IPS-11a (cell line): ENCODE data around the gene CLDN19.
"Not testable (repeated sequence)": the region's sequence is repeated elsewhere in the genome, so short reads cannot be mapped to it uniquely, and the experiment has no call there.

Experiments used
- H3K4me3 ChIP-seq: one replicate; pipeline ENCODE4 v1.5.1; 2013; ENCODE audit warnings: low read depth, low read length, control low read depth

The CLDN19 gene

DNA sequence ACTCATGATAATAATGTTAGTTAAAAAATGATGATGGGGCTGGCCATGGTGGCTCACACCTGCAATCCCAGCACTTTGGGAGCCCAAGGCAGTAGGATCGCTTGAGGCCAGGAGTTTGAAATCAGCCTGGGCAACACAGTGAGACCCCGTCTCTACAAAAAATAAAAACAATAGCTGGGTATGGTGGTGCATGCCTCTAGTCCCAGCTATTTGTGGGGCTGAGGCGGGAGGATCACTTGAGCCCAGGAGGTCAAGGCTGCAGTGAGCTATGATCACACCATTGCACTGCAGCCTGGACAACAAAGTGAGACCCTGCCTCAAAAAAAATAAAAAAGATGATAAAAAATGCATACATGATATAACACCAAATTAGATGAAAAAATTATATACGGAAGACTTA lies 21.5 kb upstream of the CLDN19 start:
- H3K4me3 ChIP-seq = no peak overlapping the region

DNA sequence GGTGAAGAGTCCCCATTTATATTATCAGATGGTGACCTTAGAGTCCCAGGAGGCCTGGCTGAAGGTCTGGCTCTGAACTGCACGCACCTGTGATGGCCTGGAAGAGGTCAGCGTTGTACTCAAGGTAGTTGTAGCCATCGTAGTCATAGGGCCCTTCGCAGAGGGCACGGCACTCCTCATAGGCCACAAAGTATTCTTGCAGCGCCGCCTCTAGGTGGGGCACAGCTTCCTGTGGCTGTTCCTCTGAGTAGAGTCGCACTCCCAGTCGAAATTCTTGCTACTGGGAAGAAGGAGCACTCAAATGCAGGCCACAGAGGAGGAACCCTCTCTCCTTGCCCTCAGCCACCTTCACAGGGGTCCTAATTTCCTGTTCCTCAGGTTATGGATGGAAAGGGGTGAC lies 19.1 kb upstream of the CLDN19 start:
- H3K4me3 ChIP-seq = no peak overlapping the region

DNA sequence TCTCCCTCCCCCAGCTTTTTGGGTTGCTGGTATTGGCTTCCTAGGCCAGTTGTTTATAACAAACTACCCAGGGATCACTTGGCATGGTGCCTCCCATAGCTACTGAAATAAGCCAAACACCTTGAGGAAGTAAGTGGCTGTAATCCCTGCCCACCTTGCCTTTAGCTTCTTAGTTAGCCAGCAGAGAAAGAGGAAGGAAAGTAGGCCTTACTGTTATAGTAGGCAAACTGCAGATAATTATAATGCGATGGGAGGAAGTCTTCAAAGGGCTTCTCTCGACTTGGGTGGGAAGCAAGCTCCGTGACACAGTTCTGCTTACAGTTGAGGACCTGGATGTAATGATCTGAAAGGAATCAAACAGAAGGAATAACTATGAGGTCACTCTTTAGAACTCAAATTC lies 18.6 kb upstream of the CLDN19 start:
- H3K4me3 ChIP-seq = no peak overlapping the region

DNA sequence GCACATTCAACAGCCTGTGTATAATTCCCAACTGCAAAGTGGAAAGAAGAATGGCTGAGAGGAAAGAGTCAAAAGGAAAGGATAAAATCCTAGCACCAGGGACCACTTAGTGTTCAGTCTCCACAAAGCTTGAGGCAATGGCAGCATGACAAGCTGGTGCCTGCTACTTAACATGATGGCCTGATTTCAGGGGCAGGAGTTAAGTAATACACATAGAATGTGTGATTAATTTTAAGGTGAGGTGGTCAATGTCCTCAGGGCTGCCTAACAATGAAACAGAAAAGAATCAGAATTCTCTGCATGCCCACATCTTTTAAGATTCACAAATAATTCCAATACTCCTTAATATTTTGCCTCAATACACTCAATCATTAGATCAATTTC lies 17.8 kb upstream of the CLDN19 start:
- no peak overlapping the region for H3K4me3 ChIP-seq

DNA sequence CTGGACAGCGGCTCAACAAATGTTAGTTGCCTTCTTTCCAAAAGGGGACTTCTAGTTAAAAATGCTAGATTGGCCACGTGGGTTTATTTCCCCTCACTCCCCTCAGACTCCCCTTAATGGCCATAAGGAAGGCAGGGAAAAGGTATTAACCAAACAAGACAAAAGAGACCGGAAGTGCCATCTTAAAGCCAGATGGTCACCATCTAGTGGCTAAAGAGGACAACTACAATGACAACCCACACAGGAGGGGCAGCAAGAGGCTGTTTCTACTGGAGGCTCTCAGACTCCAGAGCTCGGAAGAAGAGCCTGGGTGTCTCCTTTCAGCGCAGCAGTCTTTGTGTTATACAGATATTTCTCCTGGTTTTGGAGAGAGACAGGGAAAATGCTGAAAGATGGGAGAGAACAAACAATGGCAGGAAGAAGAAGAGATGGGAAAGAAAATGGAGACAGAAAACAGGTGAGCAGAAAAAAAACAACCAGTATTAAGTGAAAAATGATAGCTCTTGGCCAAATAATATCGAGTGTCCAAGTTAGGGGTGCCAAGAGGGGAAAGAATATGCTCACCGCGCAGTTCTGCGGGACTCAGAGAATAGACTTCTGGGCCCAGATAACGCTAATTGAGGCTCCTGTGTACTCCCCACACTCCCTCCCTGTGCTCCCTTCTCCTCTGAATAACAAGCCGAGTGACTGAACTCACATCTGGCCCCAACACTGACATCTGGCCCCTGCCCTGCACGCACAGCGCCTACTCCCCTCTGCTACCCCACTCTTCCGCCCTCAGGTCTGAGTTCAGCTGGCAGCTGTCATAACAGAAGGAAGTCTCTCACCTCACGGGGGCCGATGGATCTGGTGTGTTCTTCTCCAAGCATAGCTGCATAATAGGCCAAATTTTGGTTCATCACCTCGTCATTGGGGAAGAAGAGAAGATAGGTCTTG lies 17.2 kb upstream of the CLDN19 start:
- no peak overlapping the region for H3K4me3 ChIP-seq

DNA sequence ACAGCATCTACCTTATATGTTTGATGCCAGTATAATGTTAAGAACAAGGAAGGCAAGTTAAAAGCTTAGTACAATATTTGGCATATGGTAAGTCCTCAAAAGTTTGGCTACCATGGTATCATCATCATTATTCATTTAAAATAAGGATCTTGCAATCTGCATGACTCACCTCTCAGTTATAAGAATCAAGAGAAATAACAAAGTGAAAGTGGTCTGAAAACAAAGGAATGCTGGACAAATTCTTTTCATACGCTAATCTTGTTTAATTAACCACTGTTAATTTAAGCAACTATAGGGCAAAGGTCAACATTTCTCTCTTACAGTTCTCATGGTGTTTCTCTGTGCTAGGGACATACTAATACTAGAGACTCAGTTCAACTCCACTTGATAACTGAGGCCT lies 13.0 kb upstream of the CLDN19 start:
- no peak overlapping the region for H3K4me3 ChIP-seq

DNA sequence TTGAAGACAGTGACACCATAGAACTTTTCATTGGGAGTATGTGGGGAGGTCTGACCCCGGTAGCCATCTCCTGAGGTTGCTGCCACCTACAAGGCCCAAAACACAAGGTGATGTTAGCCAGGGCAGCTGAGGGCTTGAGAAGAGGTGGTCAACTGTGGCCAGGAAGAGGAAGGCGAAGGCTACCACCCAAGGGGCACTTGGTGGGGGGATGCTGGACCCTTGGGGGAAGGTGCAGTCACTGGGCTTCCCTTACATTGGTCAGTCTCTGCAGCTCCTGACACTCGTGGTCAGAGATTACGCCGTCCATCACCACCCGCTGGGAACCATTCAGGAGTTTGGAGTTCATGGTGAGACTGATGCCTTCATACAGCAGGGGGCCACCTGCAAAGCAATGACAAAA lies 12.2 kb upstream of the CLDN19 start:
- H3K4me3 ChIP-seq = no peak overlapping the region

DNA sequence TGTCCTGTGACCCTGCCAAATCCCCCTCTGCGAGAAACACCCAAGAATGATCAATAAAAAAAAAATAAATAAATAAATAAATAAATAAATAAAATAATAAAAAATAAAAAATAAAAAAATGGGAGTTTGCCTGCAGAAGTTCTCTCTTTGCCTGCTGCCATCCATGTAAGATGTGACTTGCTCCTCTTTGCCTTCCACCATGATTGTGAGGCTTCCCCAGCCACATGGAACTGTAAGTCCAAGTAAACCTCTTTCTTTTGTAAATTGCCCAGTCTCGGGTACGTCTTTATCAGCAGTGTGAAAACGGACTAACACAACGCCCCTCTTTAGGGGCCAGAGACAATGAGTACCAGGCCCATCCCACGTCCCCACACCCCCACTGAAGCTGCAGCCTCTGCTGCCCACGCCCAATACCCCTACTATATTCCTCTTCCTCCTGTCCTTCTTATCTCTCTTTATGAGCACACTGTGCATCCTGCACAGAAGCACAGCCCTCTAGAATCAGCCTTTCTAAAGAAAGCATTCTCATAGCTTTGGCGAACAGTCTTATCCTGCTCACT lies 11.6 kb upstream of the CLDN19 start:
- H3K4me3 ChIP-seq = not testable (repeated sequence)

DNA sequence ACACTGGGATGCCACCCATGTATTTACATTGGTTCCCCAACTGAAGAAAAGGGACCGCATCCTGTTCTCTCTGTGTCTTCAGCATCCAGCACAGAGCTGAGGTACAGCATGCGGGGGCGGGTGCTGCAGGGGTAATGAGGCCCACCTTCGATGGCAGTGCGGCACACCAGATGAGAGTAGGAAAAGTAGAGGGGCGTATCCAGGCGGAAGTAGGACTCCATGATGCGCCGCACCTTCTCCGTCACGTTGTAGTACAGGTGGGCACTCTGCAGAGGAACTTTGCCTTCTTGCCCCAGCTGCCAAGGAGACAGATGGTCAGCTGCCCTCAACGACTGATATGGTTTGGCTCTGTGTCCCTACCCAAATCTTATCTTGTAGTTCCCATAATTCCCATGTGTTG lies 10.0 kb upstream of the CLDN19 start:
- no peak overlapping the region for H3K4me3 ChIP-seq

DNA sequence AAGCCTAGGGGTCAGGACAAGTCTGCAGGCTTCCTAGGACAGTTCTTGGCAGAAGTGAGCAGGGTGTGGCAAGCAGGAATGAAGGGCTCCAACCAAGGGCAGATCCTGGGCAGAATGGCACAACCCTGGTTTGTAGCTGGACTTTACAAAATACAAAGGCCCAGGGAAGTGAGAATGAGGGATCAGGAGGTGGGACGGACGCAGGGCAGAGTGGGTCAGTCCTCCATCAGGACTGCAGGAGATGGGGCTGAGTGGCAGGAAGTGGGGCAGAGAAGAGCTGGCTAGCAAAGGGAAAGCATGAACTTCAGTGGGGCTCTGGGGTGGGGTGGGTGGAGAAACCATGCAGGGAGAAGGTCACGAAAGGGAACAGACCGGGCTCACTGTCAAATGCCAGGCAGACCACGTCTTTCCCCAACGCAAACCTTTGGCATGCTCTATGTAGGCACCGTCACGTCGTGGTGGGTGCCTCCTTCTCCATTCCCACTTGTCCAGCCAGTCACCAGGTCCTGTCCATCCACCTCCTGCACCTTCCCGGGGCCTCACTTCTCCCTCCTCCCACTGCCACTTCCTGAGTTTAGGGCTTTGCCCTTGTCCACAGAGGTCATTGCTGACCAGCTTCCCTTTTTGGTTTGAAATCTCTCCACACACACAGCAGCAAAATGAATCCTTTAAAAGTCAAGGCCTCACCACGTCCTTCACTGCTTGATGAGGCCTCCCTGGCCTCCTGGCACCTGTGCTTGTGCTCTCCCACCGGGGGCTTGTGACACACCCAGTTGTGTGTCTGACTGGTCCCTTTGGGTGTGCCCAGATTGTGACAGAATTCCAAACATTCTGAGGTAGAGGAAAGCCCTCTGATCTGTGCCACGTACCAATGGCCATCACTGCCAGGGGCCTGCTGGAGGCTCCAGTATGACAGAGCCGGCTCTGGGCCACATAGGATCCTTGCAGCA lies 8.7 kb upstream of the CLDN19 start:
- no peak overlapping the region for H3K4me3 ChIP-seq

DNA sequence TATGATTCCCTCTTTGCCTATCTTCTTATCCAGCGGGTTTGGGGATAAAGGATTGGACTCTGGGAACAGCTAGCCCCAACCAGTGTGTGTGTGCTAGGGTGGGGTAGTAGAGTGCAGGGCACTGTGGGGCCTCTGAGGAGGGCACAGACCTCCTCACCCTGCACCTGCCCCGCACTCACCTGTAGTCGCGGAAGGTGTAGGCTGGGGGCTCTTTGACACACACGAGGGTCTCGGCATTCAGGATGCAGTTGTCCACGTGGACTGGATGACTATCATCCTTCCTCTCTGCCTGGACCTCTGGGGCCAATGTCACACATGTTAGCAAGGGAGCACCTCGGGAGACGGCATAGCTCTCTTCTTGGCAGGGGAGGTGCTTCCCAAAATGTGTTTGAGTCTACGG lies 8.0 kb upstream of the CLDN19 start:
- H3K4me3 ChIP-seq = no peak overlapping the region

DNA sequence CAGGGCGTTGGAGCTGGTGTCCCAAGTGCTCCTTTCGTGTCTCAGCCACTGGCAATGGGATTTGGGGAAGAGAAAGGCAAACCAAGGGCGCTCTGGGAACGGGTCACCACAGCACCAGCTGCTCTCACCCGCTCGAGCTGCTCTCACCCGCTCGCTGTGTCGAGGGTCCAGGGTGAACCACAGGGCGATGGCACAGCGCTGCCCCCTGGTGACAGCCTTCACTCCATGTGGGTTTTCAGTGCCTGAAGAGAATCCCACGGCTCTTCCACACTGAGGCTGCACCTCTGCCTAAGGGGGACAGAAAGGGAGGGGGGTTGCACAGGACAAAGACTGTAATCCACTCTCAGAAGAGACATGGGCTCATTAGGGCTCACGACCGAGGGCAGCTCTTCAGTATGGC lies 7.1 kb upstream of the CLDN19 start:
- no peak overlapping the region for H3K4me3 ChIP-seq

DNA sequence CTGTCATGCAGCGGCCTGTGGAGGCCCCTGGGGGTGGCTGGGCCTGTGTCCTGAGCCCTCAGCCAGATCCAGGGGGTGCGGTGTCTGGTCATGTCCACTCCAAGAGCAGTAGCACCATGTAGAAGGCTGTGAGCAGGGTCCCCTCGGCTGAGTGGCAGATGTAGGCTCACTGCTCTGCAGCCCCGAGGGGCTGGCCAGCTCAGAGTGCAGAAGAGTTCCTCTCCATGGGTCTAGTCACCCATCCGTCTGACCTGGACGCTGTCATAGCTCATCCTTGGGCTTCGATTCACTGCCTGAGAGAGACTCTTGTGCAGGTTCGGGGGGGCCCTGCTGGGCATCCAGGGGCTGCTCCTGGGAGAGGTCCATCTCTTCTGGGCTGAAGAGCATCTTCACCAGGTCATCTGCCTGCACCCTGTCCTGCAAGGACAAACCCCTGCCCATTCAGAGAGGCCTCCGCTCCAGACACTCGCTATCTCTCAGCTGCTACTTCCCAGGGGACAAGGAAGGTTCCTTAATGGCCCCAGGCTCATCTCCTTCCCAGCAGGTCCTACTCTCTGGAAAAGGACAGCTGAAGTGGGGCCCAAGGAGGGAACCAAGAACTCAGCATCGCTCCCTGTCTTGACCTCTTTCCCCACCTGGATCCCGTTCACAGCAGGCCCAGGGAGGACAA lies 6.5 kb upstream of the CLDN19 start:
- H3K4me3 ChIP-seq = no peak overlapping the region

DNA sequence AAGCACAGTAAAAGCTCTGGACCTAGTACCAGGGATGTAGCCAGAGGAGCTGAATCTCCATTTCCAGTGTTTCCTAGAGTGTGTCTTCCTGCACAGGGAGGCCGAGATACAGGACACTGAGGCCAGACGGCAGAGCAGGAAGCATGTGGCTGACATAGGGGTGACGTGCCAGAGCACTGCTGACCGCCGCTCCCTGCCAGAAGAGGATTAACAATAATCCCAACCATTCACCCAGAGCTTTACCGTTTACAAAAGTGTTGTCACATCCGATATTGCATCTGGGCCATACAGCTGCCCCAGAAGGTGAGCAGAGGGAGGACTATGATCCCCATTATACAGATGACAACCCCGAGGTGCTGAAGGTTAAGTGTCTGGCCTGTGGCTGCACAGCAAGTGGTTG lies 5.8 kb upstream of the CLDN19 start:
- no peak overlapping the region for H3K4me3 ChIP-seq

DNA sequence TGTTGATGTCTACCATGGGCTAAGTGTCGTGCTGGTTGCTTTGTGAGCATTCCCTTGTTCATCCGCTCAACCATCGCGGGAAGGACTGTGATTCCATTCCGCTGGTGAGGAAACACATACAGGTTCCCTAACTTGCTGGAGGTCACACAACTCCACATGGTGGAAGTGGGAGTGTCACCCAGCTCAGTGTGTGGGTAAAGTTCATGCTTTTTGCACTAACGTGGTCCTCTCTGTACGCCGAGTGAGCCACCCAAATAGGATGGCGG lies 4.0 kb upstream of the CLDN19 start:
- H3K4me3 ChIP-seq = no peak overlapping the region

DNA sequence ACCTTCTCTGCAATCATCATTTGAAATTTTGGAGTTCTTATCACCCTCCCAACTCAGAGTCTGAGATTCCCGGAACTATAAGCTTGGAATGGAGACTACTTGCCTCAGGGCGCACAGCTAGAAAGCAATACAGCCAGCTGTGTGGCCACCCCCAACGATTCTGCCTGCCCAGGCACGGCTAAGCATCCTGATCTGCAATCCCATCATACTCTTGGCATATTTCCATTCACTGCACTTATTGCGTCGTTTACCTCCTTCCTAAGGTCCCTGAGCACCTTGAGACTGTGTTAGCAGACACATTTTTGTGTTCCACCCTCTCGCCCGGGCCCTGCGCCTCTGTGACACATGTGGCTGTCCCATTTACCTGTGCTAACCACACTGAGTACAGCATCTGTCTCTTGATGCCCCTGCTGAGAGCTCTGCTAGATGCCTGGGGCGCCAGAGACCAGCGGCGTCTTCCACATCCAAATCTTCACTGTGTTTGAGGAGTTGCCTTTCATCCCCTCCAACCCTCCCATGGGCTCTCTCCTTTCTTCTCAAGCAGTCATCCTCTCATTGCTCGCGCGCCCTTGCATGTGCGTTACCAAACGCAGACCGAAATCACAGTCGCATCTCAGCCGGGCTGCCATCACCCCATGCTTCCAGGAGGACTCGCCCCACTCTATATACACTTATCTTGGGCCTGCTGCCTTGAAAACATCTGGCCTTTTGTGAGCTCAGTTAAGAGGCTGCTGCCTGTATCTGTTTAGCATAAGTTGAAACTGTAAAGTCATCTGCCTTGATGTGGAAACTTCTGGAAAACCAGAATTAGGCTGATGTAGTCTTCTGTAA lies 3.5 kb upstream of the CLDN19 start:
- H3K4me3 ChIP-seq = no peak overlapping the region

DNA sequence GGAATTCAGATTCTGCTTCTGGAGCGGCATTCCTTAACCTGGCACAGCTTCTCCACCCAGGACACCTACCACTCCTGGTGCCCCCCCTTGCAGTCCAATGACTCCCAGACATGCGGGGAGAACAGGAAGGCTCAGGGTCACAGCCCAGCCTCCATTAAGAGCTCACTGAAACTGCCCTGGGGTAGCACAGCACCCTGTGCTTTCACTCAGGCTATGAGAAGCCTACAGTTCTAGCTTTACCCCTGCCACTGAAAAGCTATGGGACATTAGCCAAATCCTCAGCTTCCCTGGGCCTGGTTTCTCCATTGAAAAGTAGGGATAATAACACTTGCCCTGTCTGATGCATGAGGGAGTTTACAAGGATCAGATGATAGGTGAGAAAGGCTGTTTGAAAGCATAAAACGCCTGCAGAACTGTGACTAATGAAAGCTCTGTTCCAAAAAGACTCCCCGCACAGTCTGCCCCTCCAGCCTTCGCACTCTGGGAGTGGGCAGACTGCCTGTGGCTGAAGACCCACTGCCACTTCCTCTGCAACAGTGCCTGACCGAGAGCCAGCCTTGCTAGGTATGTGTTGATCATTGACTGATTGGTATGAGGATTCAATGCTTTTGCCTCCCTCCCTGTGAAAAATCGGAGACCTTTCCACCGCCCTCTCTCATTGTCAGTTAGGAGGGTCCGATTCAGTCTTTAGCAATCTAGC lies 2.7 kb upstream of the CLDN19 start:
- no peak overlapping the region for H3K4me3 ChIP-seq

DNA sequence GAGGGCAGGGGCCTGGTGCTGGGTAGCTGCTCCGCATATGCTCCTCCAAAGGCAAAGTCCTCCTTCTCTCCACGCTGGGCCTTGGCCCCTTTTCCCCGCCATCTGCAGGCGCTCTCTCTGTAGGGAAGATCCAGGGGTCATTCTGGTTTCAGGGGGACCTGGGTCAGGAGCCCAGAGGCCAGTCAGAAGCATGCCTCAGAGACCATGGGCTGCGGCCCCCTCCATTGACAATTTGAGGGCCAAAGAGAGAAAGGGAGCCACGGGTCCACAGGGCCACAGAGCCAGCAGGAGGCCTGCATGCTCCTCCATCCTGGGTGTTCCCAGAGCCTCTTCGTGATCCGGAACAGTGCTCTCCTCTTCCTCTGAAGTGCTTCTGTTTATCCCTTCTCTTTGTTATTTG lies 2.1 kb upstream of the CLDN19 start:
- H3K4me3 ChIP-seq = no peak overlapping the region

DNA sequence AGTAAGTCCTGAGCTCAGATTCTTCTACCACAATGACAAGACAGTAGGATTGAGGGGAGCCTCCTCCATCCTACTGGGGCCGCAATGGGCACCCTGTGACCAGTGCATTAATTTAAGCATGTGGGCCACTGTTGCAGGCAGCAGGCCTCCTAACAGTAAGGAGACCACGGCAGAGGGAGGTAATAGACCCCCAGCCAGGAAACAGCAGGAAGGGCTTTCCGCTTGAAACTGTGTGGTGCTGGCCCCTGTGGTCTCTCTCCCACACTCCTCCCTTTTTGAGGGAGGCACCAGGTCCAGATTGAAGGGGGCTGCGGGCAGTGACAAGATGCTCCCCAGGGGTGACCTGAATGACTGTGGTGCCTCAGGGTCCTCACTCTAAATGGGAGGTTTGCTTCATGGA lies 1.7 kb upstream of the CLDN19 start:
- no peak overlapping the region for H3K4me3 ChIP-seq
